Stimulated activated CD8-positive, alpha-beta memory T cell treated with anti-CD3 and anti-CD28 coated beads, Interleukin-4, amount 100 ng/mL, for 48 hours (primary cell): ENCODE measurements around the gene PLXNA4.
A peak's percentile ranks its signal among the peaks of the same experiment; 100 is the strongest.

Source experiments
- DNase-seq: peaks from one replicate; pipeline ENCODE4 v3.0.0-alpha.2; 2020

PLXNA4 gene

GRCh38 chr7:132584796-132585494 lies 8.7 kb upstream of the PLXNA4 start:
- DNase-seq, result no peak

- DNase-seq, result no peak
These were observed 5.2 kb upstream of the PLXNA4 start for GRCh38 chr7:132581431-132581830.

GRCh38 chr7:132580717-132581285 lies 4.5 kb upstream of the PLXNA4 start:
- DNase-seq, result peak; percentile 79

- DNase-seq, result no peak
These were observed 4.0 kb upstream of the PLXNA4 start for GRCh38 chr7:132580277-132580676.

GRCh38 chr7:132579260-132579899 lies 3.1 kb upstream of the PLXNA4 start:
- no peak for DNase-seq

GRCh38 chr7:132578826-132579225 lies 2.6 kb upstream of the PLXNA4 start:
- no peak for DNase-seq

- DNase-seq, result no peak
These were observed 1.7 kb upstream of the PLXNA4 start for GRCh38 chr7:132578050-132578370.

- DNase-seq, result no peak
These were observed 1.2 kb upstream of the PLXNA4 start for GRCh38 chr7:132577206-132578049.

- DNase-seq, result no peak
These were observed 433 bp upstream of the PLXNA4 start for GRCh38 chr7:132576721-132577085.

GRCh38 chr7:132575419-132575981 lies 770 bp downstream of the PLXNA4 start:
- DNase-seq, result peak; percentile 30

- no peak for DNase-seq
These were observed 2.0 kb downstream of the PLXNA4 start for GRCh38 chr7:132574223-132574622.

GRCh38 chr7:132573251-132573955 lies 2.9 kb downstream of the PLXNA4 start:
- DNase-seq, result no peak

- no peak for DNase-seq
These were observed 3.7 kb downstream of the PLXNA4 start for GRCh38 chr7:132572526-132572925.

- no peak for DNase-seq
These were observed 4.3 kb downstream of the PLXNA4 start for GRCh38 chr7:132571970-132572369.

GRCh38 chr7:132569884-132570614 lies 6.2 kb downstream of the PLXNA4 start:
- DNase-seq, result no peak

- no peak for DNase-seq
These were observed 7.3 kb downstream of the PLXNA4 start for GRCh38 chr7:132568962-132569361.

GRCh38 chr7:132565885-132566284 lies 10.4 kb downstream of the PLXNA4 start:
- DNase-seq, result no peak

GRCh38 chr7:132565441-132565840 lies 10.8 kb downstream of the PLXNA4 start:
- no peak for DNase-seq

GRCh38 chr7:132564849-132565248 lies 11.4 kb downstream of the PLXNA4 start:
- DNase-seq, result no peak

GRCh38 chr7:132564090-132564489 lies 12.2 kb downstream of the PLXNA4 start:
- DNase-seq, result no peak

- DNase-seq, result no peak
These were observed 13.6 kb downstream of the PLXNA4 start for GRCh38 chr7:132562690-132563089.

- no peak for DNase-seq
These were observed 14.5 kb downstream of the PLXNA4 start for GRCh38 chr7:132561763-132562162.
